ENCODE data around the gene ZNF511.

DNA sequence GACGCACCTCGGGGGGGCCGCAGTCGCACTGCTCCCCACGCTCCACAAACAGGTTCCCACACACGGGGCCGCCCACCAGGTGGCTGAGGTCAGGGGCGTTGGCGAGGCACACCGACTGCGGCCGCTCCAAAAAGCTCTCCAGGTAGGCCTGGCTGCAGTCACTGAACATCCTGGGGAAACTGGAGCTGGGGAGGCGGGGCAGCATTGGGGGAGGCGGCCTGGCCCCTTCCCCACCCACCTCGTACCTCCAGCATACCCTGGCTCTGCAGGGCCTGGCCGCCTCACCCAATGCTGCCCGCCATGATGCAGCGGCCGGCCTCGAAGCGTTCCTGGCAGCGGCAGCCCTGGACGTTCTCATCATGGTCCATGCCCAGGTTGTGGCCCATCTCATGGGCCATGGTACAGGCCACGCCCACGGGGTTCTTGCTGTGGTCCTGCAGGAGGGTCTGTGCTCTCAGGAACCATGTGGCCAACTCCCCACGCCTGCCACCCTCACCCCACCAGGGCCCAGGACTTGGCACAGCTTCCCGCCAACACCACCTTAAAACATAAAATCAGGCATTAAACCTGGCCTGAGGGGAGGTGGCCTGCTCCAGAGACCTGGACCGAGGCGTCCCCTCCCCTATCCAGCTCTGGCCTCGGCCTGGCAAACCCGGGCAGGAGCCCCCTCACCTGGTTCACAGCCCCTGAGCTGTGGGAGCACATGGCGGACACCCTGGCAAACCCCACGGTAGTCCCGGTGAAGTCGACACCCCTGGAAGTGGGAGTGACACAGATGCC lies 37.0 kb upstream of the ZNF511 start:
- TF ChIP-seq EZH2 (IDR thresholded peaks at IDR 0.05; ENCODE audit: insufficient read depth, poor library complexity, severe bottlenecking) (no peak), EZH2phosphoT487 (IDR thresholded peaks at IDR 0.05; ENCODE audit: insufficient read depth, low read depth) (no peak)

All from GM23248 (cell line).